Gastrocnemius medialis (tissue), 4 donors: ENCODE data around the gene GAGE13.
"Not testable (repeated sequence)": the region's sequence is repeated elsewhere in the genome, so short reads cannot be mapped to it uniquely, and the experiment has no call there.

ENCODE experiments used
- POLR2A ChIP-seq, 2 donors: fragments of 450-650 bp; IDR thresholded peaks; one replicate each; pipeline ENCODE4 v1.6.1; 2017; ENCODE audit warnings: antibody characterized with exemption in 2 of 2, mild to moderate bottlenecking in 2 of 2, moderate library complexity in 2 of 2
- TF ChIP-seq, protein P1 (sequence below), 5 experiments: fragments of 450-650 bp in 3 of 5; fragments of 200-600 bp in 2 of 5; sonication (generic) in 2 of 5; IDR thresholded peaks in 4 of 5; conservative IDR thresholded peaks in 1 of 5; 1 replicate in 4 of 5; 2 replicates in 1 of 5; pipeline ENCODE4 v1.5.1; 2016 to 2019; ENCODE audit warnings: antibody characterized with exemption in 5 of 5, mild to moderate bottlenecking in 3 of 5, moderate library complexity in 3 of 5

DNA sequence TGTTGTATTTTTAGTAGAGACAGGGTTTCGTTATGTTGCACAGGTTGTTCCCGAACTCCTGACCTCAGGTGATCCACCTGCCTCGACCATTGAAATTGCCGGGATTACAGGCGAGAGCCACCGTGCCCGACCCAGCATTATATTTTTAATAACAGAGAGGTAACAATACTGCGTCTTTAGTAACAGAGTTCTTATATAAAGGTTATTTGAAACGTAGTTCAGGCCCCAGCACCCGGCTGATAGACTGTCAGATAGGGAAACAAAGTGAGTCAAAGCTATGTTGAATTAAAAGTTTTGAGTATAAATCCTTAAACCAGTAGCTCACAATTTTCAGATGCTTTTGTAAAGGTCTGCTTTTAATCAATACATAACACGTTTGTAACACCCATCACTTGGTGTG, 14.8 kb downstream of the GAGE13 start:
- not testable (repeated sequence) for TF ChIP-seq POLR2A (IDR thresholded peaks at IDR 0.05)
- TF ChIP-seq, protein P1, sequence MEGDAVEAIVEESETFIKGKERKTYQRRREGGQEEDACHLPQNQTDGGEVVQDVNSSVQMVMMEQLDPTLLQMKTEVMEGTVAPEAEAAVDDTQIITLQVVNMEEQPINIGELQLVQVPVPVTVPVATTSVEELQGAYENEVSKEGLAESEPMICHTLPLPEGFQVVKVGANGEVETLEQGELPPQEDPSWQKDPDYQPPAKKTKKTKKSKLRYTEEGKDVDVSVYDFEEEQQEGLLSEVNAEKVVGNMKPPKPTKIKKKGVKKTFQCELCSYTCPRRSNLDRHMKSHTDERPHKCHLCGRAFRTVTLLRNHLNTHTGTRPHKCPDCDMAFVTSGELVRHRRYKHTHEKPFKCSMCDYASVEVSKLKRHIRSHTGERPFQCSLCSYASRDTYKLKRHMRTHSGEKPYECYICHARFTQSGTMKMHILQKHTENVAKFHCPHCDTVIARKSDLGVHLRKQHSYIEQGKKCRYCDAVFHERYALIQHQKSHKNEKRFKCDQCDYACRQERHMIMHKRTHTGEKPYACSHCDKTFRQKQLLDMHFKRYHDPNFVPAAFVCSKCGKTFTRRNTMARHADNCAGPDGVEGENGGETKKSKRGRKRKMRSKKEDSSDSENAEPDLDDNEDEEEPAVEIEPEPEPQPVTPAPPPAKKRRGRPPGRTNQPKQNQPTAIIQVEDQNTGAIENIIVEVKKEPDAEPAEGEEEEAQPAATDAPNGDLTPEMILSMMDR (IDR thresholded peaks at IDR 0.05 in 4 of 5, conservative IDR thresholded peaks at IDR 0.05 in 1 of 5): not testable (repeated sequence)
